ENCODE measurements around the gene PYY.
"Not testable (repeated sequence)": the region's sequence is repeated elsewhere in the genome, so short reads cannot be mapped to it uniquely, and the experiment has no call there.

PYY gene

GRCh38 chr17:43949781-43950180, 4.0 kb downstream of the PYY start:
- no peak overlapping the region for H3K4me3 ChIP-seq (ENCODE audit: low read depth, low read length)

GRCh38 chr17:43946781-43947180, 7.0 kb downstream of the PYY start:
- H3K4me3 ChIP-seq (ENCODE audit: low read depth, low read length): no peak overlapping the region

- H3K4me3 ChIP-seq (ENCODE audit: low read depth, low read length): no peak overlapping the region
These were observed 8.5 kb downstream of the PYY start for GRCh38 chr17:43945074-43945829.

GRCh38 chr17:43942051-43942685, 11.6 kb downstream of the PYY start, which contains the start of gene PPY:
PPY (minus strand) TSS chr17:43942476; CDS start chr17:43941654, 822 bp downstream.
- H3K4me3 ChIP-seq (ENCODE audit: low read depth, low read length): no peak within 1 kb of the TSS

GRCh38 chr17:43940630-43941029, 13.1 kb downstream of the PYY start:
- H3K4me3 ChIP-seq (ENCODE audit: low read depth, low read length): no peak overlapping the region

GRCh38 chr17:43939886-43940285, 13.9 kb downstream of the PYY start:
- H3K4me3 ChIP-seq (ENCODE audit: low read depth, low read length): no peak overlapping the region

- not testable (repeated sequence) for H3K4me3 ChIP-seq (ENCODE audit: low read depth, low read length)
These were observed 14.3 kb downstream of the PYY start for GRCh38 chr17:43939452-43939851.

- no peak overlapping the region for H3K4me3 ChIP-seq (ENCODE audit: low read depth, low read length)
These were observed 14.9 kb downstream of the PYY start for GRCh38 chr17:43938838-43939182.

- no peak overlapping the region for H3K4me3 ChIP-seq (ENCODE audit: low read depth, low read length)
These were observed 17.3 kb downstream of the PYY start for GRCh38 chr17:43936434-43936833.

- no peak overlapping the region for H3K4me3 ChIP-seq (ENCODE audit: low read depth, low read length)
These were observed 17.8 kb downstream of the PYY start for GRCh38 chr17:43935926-43936261.

- H3K4me3 ChIP-seq (ENCODE audit: low read depth, low read length): no peak overlapping the region
These were observed 18.4 kb downstream of the PYY start for GRCh38 chr17:43935204-43935925.

- no peak overlapping the region for H3K4me3 ChIP-seq (ENCODE audit: low read depth, low read length)
These were observed 20.8 kb downstream of the PYY start for GRCh38 chr17:43932923-43933322.

- no peak overlapping the region for H3K4me3 ChIP-seq (ENCODE audit: low read depth, low read length)
These were observed 21.4 kb downstream of the PYY start for GRCh38 chr17:43932357-43932756.

- no peak overlapping the region for H3K4me3 ChIP-seq (ENCODE audit: low read depth, low read length)
These were observed 22.6 kb downstream of the PYY start for GRCh38 chr17:43931062-43931571.

GRCh38 chr17:43928609-43929008, 25.1 kb downstream of the PYY start:
- no peak overlapping the region for H3K4me3 ChIP-seq (ENCODE audit: low read depth, low read length)

GRCh38 chr17:43927929-43928328, 25.8 kb downstream of the PYY start:
- H3K4me3 ChIP-seq (ENCODE audit: low read depth, low read length): not testable (repeated sequence)

- H3K4me3 ChIP-seq (ENCODE audit: low read depth, low read length): no peak overlapping the region
These were observed 26.5 kb downstream of the PYY start for GRCh38 chr17:43927060-43927864.

GRCh38 chr17:43924558-43924957, 29.2 kb downstream of the PYY start:
- H3K4me3 ChIP-seq (ENCODE audit: low read depth, low read length): no peak overlapping the region

GRCh38 chr17:43920500-43921095, 33.1 kb downstream of the PYY start:
- H3K4me3 ChIP-seq (ENCODE audit: low read depth, low read length): no peak overlapping the region

GRCh38 chr17:43918026-43918389, 35.7 kb downstream of the PYY start:
- H3K4me3 ChIP-seq (ENCODE audit: low read depth, low read length): no peak overlapping the region
